Measurements from ENCODE around the gene PCDHB9. TPM values are rescaled to one million over a fixed set of nuclear protein-coding genes. Genes with fewer than 3 reads are reported as not detected.

PCDHB9 gene
- total RNA-seq, result under 0.01 and 0.14 TPM in 2 replicates

DNA sequence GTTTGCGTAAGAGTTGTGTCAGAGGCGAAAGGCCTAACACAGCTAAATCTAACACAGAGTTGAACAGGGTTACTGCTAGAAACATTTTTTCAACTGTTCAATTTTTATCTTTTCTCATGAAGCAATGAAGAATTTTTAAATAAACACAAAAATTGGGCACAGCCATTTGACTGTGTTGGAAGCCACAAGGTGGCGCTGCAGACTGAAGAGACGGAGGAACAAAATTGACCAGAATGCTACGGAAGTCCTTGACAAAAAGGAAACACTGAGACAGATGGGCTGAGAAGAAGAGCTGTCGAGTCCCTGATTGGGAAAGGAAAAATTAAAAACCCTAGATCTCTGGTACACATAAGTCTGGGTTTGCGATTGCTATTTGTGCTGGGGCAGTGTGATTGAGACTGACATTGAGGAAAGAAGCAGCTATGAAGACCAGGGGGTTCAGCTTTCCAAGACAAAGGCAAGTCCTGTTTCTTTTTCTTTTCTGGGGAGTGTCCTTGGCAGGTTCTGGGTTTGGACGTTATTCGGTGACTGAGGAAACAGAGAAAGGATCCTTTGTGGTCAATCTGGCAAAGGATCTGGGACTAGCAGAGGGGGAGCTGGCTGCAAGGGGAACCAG, at the start of gene PCDHB9:
PCDHB9 (plus strand) TSS at position 265 of the 616 bp plus-strand sequence; CDS start at position 423, 158 bp downstream.

DNA sequence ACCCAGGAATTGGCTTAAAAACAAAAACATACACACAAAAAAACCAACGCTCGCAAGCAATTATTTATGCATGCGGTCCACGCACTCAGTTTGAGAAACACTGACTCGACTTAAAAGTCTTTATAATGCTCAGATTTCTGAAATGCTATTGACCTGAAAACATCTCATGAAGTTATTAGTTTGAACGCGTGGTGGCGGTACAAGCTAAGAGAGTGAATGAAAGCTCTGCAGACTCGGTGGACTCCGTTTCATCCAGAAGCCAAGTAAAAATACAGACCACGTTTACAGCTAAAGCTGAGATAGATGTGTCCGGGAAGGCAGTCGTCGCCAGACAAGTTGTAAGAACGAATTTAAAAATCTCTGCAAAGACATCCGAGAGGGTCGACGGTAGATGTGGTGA, 37.1 kb upstream of the PCDHB9 start, which contains the start of gene PCDHB6:
PCDHB6 (plus strand) TSS at position 246 of the 400 bp plus-strand sequence. CDS start 201 bp downstream, outside the sequence.

DNA sequence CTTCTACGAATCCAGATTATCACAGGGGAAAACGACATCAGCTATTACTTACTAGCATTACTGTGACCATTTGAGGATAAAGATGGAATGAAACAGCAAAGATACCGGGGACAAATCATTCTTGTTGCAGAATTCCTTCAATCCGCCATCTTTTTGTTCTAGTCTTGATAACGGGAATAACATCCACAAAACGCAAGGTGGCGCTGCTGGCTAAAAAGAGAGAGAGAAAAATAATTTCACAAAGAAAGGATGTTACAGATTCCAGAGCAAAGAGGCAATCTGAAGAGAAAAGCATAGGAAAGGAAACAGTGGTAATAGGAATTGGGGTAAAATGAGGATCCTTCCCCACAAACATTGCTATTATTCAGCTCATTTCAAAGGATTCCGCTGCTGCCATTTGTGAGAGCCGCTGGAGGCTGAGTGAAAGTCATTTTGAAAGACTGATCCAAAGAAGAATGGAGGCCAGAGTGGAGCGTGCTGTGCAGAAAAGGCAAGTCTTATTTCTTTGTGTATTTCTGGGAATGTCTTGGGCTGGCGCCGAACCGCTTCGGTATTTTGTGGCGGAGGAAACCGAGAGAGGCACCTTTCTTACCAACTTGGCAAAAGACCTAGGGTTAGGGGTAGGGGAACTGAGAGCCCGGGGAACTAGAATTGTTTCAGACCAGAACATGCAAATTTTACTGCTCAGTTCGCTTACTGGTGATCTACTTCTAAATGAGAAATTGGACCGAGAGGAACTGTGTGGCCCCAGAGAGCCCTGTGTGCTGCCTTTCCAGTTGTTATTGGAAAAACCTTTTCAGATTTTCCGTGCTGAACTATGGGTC, 14.4 kb upstream of the PCDHB9 start, which contains the start of gene PCDHB7:
PCDHB7 (plus strand) TSS at position 264 of the 824 bp plus-strand sequence; CDS start at position 456, 192 bp downstream.

DNA sequence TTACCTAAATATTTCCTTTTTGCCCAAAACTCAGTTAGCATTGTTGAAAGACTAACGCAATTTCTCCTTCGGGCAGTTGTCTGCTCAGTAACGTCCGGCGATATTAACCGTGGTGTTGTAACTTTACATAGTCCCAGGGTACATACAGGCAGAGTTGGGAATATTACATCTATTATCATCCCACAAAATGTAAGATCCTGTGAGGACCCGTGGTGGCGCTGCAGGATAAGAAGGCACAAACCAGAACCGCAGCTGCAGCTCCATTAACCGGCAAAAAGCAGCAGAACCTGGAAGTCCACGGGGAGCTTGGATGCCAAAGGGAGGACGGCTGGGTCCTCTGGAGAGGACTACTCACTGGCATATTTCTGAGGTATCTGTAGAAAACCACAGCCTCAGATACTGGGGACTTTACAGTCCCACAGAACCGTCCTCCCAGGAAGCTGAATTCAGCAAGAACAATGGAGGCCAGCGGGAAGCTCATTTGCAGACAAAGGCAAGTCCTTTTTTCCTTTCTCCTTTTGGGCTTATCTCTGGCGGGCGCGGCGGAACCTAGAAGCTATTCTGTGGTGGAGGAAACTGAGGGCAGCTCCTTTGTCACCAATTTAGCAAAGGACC, 9.3 kb upstream of the PCDHB9 start, which contains the start of gene PCDHB8:
PCDHB8 (plus strand) TSS at position 214 of the 615 bp plus-strand sequence; CDS start at position 459, 245 bp downstream.

DNA sequence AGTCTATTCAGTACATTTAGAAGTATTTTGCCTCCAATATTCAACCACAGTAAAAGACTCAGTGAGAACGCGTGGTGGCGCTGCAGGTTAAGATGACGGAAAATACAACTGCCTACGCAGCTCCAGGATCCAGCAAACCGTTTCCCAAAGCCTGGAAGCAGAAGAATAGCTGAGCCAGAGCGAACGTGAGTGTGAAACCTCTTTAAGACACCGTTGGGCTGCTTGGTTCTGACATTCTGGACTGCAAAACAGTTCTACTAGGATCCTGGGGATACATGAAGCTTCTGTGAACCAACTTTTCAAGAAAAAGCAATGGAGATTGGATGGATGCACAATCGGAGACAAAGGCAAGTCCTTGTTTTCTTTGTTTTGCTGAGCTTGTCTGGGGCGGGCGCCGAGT, 4.7 kb upstream of the PCDHB9 start, which contains the start of gene PCDHB16:
PCDHB16 (plus strand) TSS at position 140 of the 400 bp plus-strand sequence; CDS start at position 313, 173 bp downstream.

DNA sequence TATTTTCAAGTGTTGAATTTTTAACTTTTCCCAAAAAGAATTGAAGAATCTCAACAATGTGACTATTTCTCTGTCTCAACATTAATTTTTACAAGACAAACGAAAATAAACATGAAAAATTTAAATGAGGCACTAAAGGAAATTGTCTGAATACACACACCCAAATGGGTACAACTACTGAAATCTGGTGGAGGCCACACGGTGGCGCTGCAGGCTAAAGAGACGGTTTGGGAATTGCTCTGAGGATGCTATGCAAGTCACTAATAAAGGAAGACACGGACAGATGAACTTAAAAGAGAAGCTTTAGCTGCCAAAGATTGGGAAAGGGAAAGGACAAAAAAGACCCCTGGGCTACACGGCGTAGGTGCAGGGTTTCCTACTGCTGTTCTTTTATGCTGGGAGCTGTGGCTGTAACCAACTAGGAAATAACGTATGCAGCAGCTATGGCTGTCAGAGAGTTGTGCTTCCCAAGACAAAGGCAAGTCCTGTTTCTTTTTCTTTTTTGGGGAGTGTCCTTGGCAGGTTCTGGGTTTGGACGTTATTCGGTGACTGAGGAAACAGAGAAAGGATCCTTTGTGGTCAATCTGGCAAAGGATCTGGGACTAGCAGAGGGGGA, 5.3 kb downstream of the PCDHB9 start, which contains the start of gene PCDHB10:
PCDHB10 (plus strand) TSS at position 244 of the 616 bp plus-strand sequence; CDS start at position 444, 200 bp downstream.

DNA sequence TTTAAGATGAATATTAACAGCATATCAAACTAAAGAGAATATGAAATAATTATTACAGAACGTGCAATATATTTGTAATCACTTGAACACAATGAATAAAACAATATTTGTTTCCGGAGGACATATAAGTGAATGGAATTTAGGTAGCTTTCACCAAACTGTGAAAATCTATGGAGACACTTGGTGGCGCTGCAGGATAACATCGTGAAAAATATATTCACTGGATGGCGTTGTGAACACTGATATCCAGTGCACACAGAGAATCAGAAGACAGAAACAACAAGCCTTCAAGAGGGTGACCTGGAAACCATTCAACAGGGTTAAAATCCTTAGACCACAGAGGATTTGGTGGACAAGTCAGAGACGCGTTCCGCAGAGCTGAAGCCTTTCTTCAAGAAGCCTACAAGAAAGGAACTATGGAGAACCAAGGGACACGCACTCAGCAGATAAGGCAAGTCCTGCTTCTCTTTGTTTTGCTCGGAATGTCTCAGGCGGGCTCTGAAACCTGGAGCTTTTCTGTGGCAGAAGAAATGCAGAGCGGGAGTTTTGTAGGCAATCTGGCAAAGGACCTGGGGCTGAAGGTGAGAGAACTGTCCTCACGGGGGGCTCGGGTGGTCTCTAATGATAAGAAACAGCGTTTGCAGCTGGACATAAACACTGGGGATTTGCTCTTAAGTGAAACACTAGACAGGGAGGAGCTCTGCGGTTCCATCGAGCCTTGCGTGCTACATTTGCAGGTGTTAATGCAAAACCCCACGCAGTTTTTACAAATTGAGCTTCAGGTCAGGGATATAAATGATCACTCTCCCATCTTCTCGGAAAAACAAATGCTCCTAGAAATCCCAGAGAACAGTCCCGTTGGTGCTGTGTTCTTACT, 12.6 kb downstream of the PCDHB9 start, which contains the start of gene PCDHB11:
PCDHB11 (plus strand) TSS at position 269 of the 877 bp plus-strand sequence; CDS start at position 417, 148 bp downstream.

DNA sequence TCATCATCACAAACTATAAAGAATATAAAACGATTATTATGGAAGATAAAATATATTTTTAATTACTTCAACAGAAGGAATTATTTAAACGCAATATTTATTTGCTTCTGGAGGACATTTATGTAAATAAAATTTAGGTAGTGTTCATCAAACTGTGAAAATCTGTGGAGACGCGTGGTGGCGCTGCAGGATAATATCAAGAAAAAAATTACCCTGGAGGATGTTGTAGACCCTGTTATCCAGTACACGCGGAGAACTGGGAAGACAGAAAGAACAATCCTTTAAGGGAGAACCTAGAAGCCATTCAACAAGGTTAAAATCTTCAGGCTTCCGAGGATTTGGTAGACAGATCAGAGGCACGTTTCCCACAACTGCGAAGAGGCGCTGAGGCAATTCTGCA, 21.5 kb downstream of the PCDHB9 start, which contains the start of gene PCDHB12:
PCDHB12 (plus strand) TSS at position 242 of the 400 bp plus-strand sequence. CDS start 189 bp downstream, outside the sequence.

DNA sequence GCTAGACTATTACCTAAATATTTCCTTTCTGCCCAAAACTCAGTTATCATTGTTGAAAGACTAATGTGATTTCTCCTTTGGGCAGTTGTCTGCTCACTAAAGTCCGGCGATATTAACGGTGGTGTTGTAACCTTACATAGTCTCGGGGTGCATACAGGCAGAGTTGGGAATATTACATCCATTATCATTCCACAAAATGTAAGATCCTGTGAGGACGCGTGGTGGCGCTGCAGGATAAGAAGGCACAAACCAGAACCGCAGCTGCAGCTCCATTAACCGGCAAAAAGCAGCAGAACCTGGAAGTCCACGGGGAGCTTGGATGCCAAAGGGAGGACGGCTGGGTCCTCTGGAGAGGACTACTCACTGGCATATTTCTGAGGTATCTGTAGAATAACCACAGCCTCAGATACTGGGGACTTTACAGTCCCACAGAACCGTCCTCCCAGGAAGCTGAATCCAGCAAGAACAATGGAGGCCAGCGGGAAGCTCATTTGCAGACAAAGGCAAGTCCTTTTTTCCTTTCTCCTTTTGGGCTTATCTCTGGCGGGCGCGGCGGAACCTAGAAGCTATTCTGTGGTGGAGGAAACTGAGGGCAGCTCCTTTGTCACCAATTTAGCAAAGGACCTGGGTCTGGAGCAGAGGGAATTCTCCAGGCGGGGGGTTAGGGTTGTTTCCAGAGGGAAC, 26.8 kb downstream of the PCDHB9 start, which contains the start of gene PCDHB13:
PCDHB13 (plus strand) TSS at position 264 of the 684 bp plus-strand sequence; CDS start at position 469, 205 bp downstream.

DNA sequence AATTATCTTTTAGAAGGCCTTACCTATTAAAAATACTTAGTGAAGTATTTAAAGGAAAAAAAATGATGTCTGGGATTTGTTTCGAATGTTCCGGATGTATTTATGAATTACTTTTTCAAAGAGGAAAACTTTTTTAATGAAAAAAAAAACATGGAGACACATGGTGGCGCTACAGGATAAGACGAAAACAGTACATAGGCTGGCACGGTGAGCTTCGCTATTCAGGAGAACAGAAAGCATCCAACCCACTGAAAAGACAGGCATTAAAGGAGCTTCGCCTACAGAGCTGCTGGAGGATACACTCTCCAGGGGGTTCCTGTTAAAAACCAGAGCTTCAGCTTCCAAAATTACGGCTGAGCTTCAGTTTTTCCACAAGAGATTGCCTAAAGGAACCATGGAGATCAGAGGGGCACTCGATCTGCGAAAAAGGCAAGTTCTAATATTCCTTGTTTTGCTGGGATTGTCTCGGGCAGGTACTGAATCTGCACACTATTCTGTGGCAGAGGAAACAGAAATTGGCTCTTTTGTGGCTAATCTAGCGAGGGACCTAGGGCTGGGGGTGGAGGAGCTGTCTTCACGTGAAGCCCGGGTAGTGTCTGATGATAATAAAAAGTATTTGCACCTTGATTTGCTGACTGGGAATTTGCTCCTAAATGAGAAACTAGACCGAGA, 36.3 kb downstream of the PCDHB9 start, which contains the start of gene PCDHB14:
PCDHB14 (plus strand) TSS at position 232 of the 672 bp plus-strand sequence; CDS start at position 395, 163 bp downstream.

Other genes starting within 250 kb of the PCDHB9 start
- 16.7 and 25.5 TPM in 2 replicates for gene PCDHAC2, start 220.7 kb upstream of the PCDHB9 start, total RNA-seq
- not detected in 2 replicates for gene PCDHB1, start 135.8 kb upstream of the PCDHB9 start, total RNA-seq
- gene PCDHB2, start 92.5 kb upstream of the PCDHB9 start, total RNA-seq, result 0.34 and 4.1 TPM in 2 replicates
- gene PCDHB3, start 86.7 kb upstream of the PCDHB9 start, total RNA-seq, result under 0.01 and 0.57 TPM in 2 replicates
- gene PCDHB4, start 65.3 kb upstream of the PCDHB9 start, total RNA-seq, result under 0.01 and 0.21 TPM in 2 replicates
- 0.34 and 1.00 TPM in 2 replicates for gene PCDHB5, start 52.0 kb upstream of the PCDHB9 start, total RNA-seq
- gene PCDHB6, start 37.1 kb upstream of the PCDHB9 start, total RNA-seq, result 0.21 TPM in 1 of 2 replicates, not detected in the other
- gene PCDHB7, start 14.5 kb upstream of the PCDHB9 start, total RNA-seq, result 0.07 TPM in 1 of 2 replicates, not detected in the other
- gene PCDHB8, start 9.4 kb upstream of the PCDHB9 start, total RNA-seq, result 0.57 TPM in 1 of 2 replicates, not detected in the other
- 0.07 TPM in 1 of 2 replicates, not detected in the other for gene PCDHB16, start 4.8 kb upstream of the PCDHB9 start, total RNA-seq
- gene PCDHB10, start 5.2 kb downstream of the PCDHB9 start, total RNA-seq, result under 0.01 and 0.57 TPM in 2 replicates
- 0.34 and 0.85 TPM in 2 replicates for gene PCDHB11, start 12.5 kb downstream of the PCDHB9 start, total RNA-seq
- gene PCDHB12, start 21.6 kb downstream of the PCDHB9 start, total RNA-seq, result under 0.01 and 0.28 TPM in 2 replicates
- gene PCDHB13, start 26.8 kb downstream of the PCDHB9 start, total RNA-seq, result under 0.01 and 0.64 TPM in 2 replicates
- 0.34 and 1.7 TPM in 2 replicates for gene PCDHB14, start 36.2 kb downstream of the PCDHB9 start, total RNA-seq
- 0.34 and 0.50 TPM in 2 replicates for gene PCDHB15, start 58.2 kb downstream of the PCDHB9 start, total RNA-seq
- 0.14 TPM in 1 of 2 replicates, not detected in the other for gene SLC25A2, start 116.9 kb downstream of the PCDHB9 start, total RNA-seq
- gene TAF7, start 133.6 kb downstream of the PCDHB9 start, total RNA-seq, result 84.6 and 94.3 TPM in 2 replicates
- under 0.01 and 0.43 TPM in 2 replicates for gene PCDHGA1, start 143.4 kb downstream of the PCDHB9 start, total RNA-seq
- 0.34 and 1.00 TPM in 2 replicates for gene PCDHGA2, start 151.6 kb downstream of the PCDHB9 start, total RNA-seq
- under 0.01 and 0.36 TPM in 2 replicates for gene PCDHGA3, start 156.7 kb downstream of the PCDHB9 start, total RNA-seq
- gene PCDHGB1, start 162.9 kb downstream of the PCDHB9 start, total RNA-seq, result 0.34 and 1.6 TPM in 2 replicates
- gene PCDHGA4, start 167.9 kb downstream of the PCDHB9 start, total RNA-seq, result under 0.01 and 1.8 TPM in 2 replicates
- under 0.01 and 1.7 TPM in 2 replicates for gene PCDHGB2, start 172.8 kb downstream of the PCDHB9 start, total RNA-seq
- gene PCDHGA5, start 177.0 kb downstream of the PCDHB9 start, total RNA-seq, result under 0.01 and 0.64 TPM in 2 replicates
- 0.34 and 2.1 TPM in 2 replicates for gene PCDHGB3, start 183.1 kb downstream of the PCDHB9 start, total RNA-seq
- under 0.01 and 1.1 TPM in 2 replicates for gene PCDHGA6, start 186.7 kb downstream of the PCDHB9 start, total RNA-seq
- under 0.01 and 1.8 TPM in 2 replicates for gene PCDHGA7, start 195.6 kb downstream of the PCDHB9 start, total RNA-seq
- gene PCDHGB4, start 200.5 kb downstream of the PCDHB9 start, total RNA-seq, result 3.1 and 8.0 TPM in 2 replicates
- 0.34 and 1.3 TPM in 2 replicates for gene PCDHGA8, start 205.5 kb downstream of the PCDHB9 start, total RNA-seq
- gene PCDHGB5, start 210.8 kb downstream of the PCDHB9 start, total RNA-seq, result 4.8 and 14.0 TPM in 2 replicates
- 0.34 and 3.8 TPM in 2 replicates for gene PCDHGA9, start 215.6 kb downstream of the PCDHB9 start, total RNA-seq
- gene PCDHGB6, start 220.9 kb downstream of the PCDHB9 start, total RNA-seq, result 0.68 and 4.0 TPM in 2 replicates
- gene PCDHGA10, start 225.8 kb downstream of the PCDHB9 start, total RNA-seq, result 1.7 and 7.5 TPM in 2 replicates
- 1.4 and 9.3 TPM in 2 replicates for gene PCDHGB7, start 230.5 kb downstream of the PCDHB9 start, total RNA-seq
- gene PCDHGA11, start 233.9 kb downstream of the PCDHB9 start, total RNA-seq, result 2.1 and 5.3 TPM in 2 replicates
- 0.68 and 2.2 TPM in 2 replicates for gene PCDHGA12, start 243.3 kb downstream of the PCDHB9 start, total RNA-seq